Astrocyte of the spinal cord (primary cell): ENCODE measurements around the gene VASP.

Experiments used
- DNase-seq: peaks from one replicate; pipeline ENCODE4 v3.0.0; 2011; ENCODE audit warnings: low read depth, low spot score
- H3K4me3 ChIP-seq: 2 replicates; pipeline ENCODE4 v1.5.1; 2011; ENCODE audit warnings: low read depth, mild to moderate bottlenecking, low read length, moderate library complexity
- CTCF ChIP-seq: IDR thresholded peaks from 2 replicates; pipeline ENCODE4 v1.5.1; 2012; ENCODE audit warnings: low read depth, mild to moderate bottlenecking, low read length, inconsistent platforms
- in situ Hi-C: cut with HindIII; loops from 2 replicates; pipeline ENCODE4 v1.10.0; 2017; ENCODE audit warnings: low sequenced_read_pairs

The VASP gene

GRCh38 chr19:45564131-45564780 is 57.0 kb downstream of the VASP start:
- DNase-seq = no peak
- in situ Hi-C loops = no loop called here
- TF ChIP-seq CTCF = no peak
- H3K4me3 ChIP-seq = no peak overlapping the region

- no peak overlapping the region for H3K4me3 ChIP-seq
- no peak for TF ChIP-seq CTCF
- in situ Hi-C loops = no loop called here
- no peak for DNase-seq
These were observed 60.3 kb downstream of the VASP start for GRCh38 chr19:45567609-45568008.

- in situ Hi-C loops = no loop called here
- H3K4me3 ChIP-seq = no peak overlapping the region
- DNase-seq = peak; percentile 79
- no peak for TF ChIP-seq CTCF
These were observed 61.5 kb downstream of the VASP start for GRCh38 chr19:45568732-45569131.

- in situ Hi-C loops = no loop called here
- peak; percentile 42 for DNase-seq
- TF ChIP-seq CTCF = peak; percentile 88
- H3K4me3 ChIP-seq = no peak overlapping the region
These were observed 62.5 kb downstream of the VASP start for GRCh38 chr19:45569619-45570421.

GRCh38 chr19:45571457-45572220 is 64.4 kb downstream of the VASP start:
- in situ Hi-C loops = no loop called here
- no peak for DNase-seq
- TF ChIP-seq CTCF = no peak
- no peak overlapping the region for H3K4me3 ChIP-seq

- DNase-seq = no peak
- in situ Hi-C loops = no loop called here
- H3K4me3 ChIP-seq = no peak overlapping the region
- TF ChIP-seq CTCF = no peak
These were observed 67.2 kb downstream of the VASP start for GRCh38 chr19:45574526-45574925.
